ENCODE measurements around the gene CEP126.

CEP126 gene

DNA sequence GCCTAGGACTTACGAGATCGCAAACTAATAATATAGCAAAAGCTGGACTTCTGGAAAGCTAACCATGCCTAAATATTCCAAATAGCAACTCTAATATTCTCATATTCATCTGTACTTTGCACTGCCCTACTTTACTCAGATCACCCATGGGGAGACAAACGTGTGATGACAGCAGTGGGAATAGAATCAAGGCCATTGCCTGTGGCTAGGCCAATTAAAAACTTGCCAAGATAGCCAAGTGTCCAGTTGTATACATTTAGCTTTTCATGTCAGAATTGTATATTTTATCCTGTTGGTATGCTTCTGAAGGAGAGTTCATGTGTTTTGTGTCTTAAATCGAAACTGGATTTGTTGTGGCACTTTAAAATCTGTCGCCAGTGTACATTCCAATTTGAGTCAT, 1.2 kb upstream of the CEP126 start:
- DNase-seq (ENCODE audit: low spot score), result no peak
- TF ChIP-seq, protein P1, sequence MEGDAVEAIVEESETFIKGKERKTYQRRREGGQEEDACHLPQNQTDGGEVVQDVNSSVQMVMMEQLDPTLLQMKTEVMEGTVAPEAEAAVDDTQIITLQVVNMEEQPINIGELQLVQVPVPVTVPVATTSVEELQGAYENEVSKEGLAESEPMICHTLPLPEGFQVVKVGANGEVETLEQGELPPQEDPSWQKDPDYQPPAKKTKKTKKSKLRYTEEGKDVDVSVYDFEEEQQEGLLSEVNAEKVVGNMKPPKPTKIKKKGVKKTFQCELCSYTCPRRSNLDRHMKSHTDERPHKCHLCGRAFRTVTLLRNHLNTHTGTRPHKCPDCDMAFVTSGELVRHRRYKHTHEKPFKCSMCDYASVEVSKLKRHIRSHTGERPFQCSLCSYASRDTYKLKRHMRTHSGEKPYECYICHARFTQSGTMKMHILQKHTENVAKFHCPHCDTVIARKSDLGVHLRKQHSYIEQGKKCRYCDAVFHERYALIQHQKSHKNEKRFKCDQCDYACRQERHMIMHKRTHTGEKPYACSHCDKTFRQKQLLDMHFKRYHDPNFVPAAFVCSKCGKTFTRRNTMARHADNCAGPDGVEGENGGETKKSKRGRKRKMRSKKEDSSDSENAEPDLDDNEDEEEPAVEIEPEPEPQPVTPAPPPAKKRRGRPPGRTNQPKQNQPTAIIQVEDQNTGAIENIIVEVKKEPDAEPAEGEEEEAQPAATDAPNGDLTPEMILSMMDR (IDR thresholded peaks at IDR 0.05; ENCODE audit: extremely low read depth, missing control alignments), result no peak

DNA sequence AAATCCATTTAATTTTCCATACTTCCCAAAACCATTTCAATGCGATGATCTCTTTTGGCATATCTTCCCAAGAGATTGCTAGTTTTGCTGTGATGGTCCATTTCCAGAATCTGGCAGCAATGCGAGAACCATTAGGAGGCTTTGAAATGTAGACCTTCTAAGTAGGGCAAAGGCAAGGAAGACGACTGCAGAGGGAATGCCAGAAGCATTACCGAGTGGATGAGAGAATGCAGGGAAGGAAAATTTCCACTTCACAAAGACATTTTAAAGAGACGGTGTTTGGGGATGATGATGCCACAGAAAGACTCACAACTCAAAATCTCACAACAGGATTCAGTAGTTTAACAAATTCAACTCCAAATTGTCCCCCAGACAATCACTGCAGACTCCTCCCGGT, 471 bp upstream of the CEP126 start:
- TF ChIP-seq, protein P1 (IDR thresholded peaks at IDR 0.05; ENCODE audit: extremely low read depth, missing control alignments), result no peak
- no peak for DNase-seq (ENCODE audit: low spot score)

DNA sequence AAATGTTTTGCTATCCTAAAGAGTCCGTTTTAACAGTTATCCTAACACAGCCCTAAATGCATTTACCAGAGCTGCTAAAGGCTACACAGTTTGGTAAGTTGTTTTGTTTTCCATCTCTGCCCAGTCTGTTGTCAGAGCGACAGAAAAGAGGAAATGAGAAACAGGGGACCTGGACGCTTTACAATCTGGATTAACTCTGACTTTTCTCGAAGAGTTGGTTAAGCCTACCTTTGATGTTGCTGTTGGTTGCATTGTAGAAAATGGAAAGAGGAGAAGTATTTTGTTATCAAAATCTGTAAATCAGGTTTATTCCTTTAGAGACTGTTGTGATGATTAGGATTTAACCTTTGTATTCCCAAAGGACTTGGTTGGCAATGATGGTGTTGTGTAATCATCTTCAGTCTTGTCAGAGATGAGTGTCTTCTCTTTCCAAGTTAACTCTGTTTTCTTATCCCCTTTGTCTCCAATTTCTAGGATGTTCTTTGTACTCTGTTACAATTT, 1.0 kb downstream of the CEP126 start:
- peak; percentile 25 for DNase-seq (ENCODE audit: low spot score)

DNA sequence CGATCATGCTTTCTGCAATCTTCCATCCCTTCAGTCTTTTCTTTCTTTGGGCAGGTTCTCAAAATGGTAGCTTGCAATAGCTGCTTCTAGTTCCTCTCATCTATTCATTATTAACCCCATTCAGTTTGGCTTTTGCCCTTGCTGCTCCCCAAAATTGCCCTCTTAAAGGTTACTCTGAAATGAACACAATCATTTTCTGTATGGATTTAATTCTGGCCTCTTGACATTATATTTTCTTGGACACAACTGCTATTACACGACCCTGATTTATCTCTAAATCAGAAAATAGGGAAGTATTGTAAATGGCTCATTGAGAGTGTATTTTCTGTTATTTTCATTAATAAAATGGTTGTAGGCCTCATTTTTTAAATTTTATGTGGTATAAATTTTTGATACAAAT, 1.6 kb downstream of the CEP126 start, which contains the start of gene ANGPTL5:
Gene ANGPTL5 (minus strand): TSS at position 101 of the 400 bp plus-strand sequence. CDS start 8,613 bp downstream, outside the sequence.
- DNase-seq (ENCODE audit: low spot score), result no peak
- TF ChIP-seq, protein P1 (IDR thresholded peaks at IDR 0.05; ENCODE audit: extremely low read depth, missing control alignments), result no peak

More for the DNA sequence above, 1.0 kb downstream of the CEP126 start:
- TF ChIP-seq, protein P1 (IDR thresholded peaks at IDR 0.05; ENCODE audit: extremely low read depth, missing control alignments), result no peak

DNA sequence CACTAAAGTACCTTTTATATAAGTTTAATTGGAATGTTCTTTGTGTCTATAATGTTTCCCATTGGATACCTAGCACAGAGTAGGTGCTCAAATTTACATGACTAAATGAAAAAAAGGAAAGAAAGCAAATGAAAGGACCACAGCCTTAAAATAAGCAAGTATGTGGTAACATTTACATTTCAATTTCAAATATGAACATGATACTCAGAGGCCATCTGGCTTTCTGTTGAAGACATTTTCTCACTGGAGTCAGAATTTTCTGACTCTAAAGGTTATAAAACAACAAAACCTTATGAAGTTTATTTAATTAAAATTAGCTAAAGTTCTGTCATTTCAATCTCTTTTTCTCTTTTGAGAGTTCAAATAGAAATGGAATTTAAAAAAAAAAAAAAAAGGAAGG, 2.4 kb downstream of the CEP126 start:
- no peak for DNase-seq (ENCODE audit: low spot score)
- TF ChIP-seq, protein P1 (IDR thresholded peaks at IDR 0.05; ENCODE audit: extremely low read depth, missing control alignments), result no peak

DNA sequence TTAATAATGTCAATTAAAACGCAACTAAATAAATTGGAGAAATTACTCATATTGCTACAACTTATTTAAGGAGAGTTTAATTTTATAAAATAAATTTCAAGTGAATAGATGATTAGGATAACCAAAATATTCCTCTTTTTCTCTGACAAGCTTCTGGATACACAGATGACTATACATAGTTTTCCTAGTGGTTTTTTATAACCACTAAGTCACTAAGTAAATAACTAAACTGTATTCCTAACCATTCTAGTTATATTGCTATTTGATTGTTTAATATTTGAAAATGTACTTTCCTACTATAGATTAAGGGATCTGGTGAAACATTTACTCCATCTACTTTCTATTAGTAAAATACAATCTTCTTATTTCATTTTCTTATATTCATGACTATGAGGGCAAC, 6.2 kb downstream of the CEP126 start:
- TF ChIP-seq, protein P1 (IDR thresholded peaks at IDR 0.05; ENCODE audit: extremely low read depth, missing control alignments), result no peak

DNA sequence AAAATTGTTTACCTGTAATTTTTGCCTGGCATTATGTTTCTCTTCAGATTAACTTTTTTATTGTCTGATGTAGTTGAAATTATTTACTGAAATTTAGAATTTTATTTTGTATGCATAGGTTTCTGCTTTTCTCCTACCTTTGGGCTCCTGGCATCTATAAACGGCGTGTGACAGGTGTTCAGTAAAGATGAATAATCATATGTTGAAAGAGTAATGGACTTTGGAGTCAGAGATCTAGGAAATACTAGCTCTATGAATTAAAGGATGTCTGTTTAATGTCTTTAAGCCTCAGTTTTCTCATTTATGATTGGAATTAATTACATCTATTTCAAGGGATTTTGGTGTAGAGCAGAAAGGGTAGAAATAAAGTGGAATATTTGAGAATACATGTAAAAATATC, 8.7 kb downstream of the CEP126 start:
- no peak for DNase-seq (ENCODE audit: low spot score)
- TF ChIP-seq, protein P1 (IDR thresholded peaks at IDR 0.05; ENCODE audit: extremely low read depth, missing control alignments), result no peak

More for the DNA sequence above, 6.2 kb downstream of the CEP126 start:
- DNase-seq (ENCODE audit: low spot score), result no peak

Measured in GM20000 (cell line).